GM18505 (cell line): ENCODE results near the gene FRAT2.
"Not testable (repeated sequence)": the region's sequence is repeated elsewhere in the genome, so short reads cannot be mapped to it uniquely, and the experiment has no call there.

Source experiments
- ATAC-seq: cut with Tn5 transposase; IDR thresholded peaks from one replicate; pipeline ENCODE4 v1.9.1; 2021; ENCODE audit not compliant: unreplicated experiment
- POLR2A ChIP-seq: IDR thresholded peaks from 4 replicates; pipeline ENCODE4 v1.6.1; 2011; ENCODE audit warnings: borderline replicate concordance; ENCODE audit not compliant: insufficient read depth, insufficient read length; ENCODE audit errors: extremely low read depth

FRAT2 gene

DNA sequence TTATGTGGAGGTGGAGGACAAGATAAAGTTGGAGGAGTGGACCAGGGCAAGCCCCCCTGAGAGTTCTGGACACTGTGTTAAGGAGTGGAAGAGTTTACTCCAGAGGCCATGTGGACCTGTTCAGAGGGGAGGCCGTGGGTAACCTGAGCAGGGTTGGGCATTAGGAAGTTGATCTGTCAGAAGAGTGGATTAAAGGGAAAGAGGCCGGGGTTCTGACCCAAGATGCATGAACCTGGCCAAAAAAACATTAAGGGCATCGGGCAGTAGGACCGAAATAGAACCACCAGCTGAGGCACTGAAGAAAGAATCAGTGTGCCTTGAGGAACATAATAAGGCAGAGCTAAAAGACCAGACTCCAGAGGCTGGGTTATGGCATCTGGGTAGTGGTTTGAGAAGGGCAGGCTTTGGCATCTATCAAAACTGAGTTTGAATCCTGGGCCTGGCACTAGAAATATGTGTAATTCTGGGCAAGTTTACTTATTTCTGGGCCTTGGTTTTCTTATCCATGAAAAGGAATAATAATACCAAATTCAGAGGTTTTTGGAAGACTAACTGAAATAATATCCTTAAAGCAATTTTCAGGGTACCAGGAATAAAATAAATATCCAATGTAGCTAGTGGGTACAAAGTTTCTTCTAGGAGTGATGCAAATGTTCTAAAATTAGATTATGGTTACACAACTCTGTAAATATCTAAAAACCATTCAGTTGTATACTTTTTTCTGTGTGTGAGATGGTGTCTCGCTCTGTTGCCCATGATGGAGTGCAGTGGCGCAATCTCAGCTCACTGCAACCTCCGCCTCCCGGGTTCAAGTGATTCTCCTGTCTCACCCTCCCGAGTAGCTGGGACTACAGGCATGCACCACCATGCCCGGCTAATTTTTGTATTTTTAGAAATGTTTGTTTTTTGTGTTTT, 26.4 kb downstream of the FRAT2 start:
- ATAC-seq, result no peak
- no peak for TF ChIP-seq POLR2A

- TF ChIP-seq POLR2A, result no peak
- no peak for ATAC-seq
Observed at GRCh38 chr10:97307441-97307840, 27.1 kb downstream of the FRAT2 start.

DNA sequence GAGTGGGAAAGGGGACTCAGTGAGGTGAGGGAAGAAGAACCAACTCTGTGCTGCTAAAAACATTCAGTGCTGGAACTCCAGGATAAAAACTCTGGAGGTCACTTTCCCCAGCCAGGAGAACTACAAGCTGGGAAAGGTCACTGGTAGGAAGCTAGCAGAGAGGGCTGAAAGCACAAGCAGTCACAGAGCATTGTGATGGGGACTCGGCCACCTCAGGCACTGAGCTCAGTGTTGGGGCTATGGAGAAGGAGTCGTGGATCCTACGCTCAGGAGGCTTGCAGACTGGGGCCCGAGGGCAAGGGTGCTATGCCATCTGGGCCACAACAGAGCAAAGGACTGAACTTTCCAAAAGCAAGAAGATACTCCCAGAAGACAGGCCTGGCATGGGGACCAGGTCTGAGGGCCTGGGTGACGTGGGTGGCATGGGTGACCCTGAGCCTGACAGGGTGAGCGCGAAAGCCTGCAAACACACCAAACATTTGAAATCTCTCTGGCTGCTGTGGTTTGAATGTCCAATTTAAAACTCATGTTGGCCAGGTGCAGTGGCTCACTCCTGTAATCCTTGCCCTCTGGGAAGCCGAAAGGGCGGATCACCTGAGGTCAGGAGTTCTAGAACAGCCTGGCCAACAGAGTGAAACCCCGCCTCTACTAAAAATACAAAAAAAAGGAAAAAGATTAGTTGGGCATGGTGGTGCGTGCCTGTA, 32.3 kb downstream of the FRAT2 start:
- no peak for TF ChIP-seq POLR2A
- no peak for ATAC-seq

DNA sequence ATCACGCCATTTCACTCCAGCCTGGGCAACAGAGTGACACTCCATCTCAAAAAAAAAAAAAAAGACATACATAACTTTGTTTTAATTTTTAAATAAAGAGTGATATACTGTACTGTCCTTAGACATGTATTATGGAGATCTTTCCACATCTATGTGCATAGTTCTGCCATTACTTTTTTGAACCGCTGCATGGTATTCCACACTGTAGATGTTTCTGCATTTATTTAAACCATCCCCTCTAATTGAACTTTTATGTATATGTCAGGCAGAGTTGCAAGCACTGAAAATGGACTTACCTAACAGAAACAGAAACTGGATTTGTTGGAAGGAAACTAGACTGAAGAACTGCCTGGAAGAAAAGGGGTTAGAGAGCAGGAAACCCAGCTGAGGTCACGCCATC, 33.5 kb downstream of the FRAT2 start:
- no peak for TF ChIP-seq POLR2A
- no peak for ATAC-seq

- no peak for ATAC-seq
- TF ChIP-seq POLR2A, result no peak
Observed at GRCh38 chr10:97298223-97298571, 36.3 kb downstream of the FRAT2 start.

- ATAC-seq, result no peak
- no peak for TF ChIP-seq POLR2A
Observed at GRCh38 chr10:97297556-97298222, 36.8 kb downstream of the FRAT2 start.

- ATAC-seq, result no peak
Observed at GRCh38 chr10:97292862-97293198, 41.7 kb downstream of the FRAT2 start.

DNA sequence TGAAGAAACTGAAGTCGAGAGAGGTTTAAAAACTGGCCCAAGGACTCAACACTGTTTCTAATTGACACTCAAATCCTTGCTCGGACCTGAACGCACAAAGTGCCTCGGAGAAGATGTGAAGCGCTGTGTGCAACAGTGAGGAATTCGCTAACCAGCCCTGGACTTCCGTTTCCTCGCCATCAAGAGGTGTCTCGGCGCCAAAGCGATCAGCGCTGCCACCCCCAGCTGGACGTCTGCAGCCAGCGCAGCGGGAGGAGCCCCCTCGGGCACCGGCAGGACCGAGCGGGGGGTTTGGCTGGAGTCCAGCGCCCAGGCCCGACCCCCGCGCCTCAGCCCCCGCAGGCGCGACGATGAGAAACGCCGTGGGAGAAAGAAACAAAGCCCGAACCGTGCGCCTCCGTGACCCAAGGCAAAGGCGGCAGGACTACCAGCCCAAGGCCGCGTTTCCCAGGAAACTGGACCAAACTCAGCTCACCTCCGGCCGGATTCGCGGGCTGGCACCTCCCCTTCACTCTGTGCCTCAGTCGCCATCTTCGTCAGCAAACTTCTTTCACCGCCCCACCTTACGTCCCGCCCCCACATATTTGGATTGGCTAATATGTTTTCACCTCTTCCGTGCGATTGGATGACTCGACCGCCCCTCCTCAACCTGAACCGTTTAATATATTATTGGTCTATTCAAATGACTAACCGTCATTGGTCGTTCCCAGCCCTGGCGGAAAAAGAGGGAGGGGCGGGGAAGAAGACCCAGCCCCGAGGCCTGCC, 42.2 kb downstream of the FRAT2 start, which contains the start of gene ARHGAP19:
Gene ARHGAP19, minus strand, starts transcription at position 541 of the 765 bp plus-strand sequence. Its CDS starts 10 bp downstream, at position 531.
- peak; percentile 97 for ATAC-seq
- TF ChIP-seq POLR2A, result peak; percentile 75

More at GRCh38 chr10:97292862-97293198, 41.7 kb downstream of the FRAT2 start:
- no peak for TF ChIP-seq POLR2A

GRCh38 chr10:97291357-97292096, 43.0 kb downstream of the FRAT2 start:
- TF ChIP-seq POLR2A, result no peak
- ATAC-seq, result no peak

- not testable (repeated sequence) for ATAC-seq
Observed at GRCh38 chr10:97290576-97291356, 43.8 kb downstream of the FRAT2 start.

DNA sequence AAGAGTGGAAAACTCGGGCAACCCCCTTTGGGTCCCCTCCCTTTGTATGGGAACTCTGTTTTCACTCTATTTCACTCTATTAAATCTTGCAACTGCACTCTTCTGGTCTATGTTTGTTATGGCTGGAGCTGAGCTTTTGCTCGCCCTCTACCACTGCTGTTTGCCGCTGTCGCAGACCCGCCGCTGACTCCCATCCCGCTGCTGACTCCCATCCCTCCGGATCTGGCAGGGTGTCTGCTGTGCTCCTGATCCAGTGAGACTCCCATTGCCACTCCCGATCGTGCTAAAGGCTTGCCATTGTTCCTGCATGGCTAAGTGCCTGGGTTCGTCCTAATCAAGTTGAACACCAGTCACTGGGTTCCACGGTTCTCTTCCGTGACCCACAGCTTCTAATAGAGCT, 44.5 kb downstream of the FRAT2 start:
- not testable (repeated sequence) for ATAC-seq
